Measurements from ENCODE around the gene SPG7. TPM values are rescaled to one million over a fixed set of nuclear protein-coding genes. Genes with fewer than 3 reads are reported as not detected.

SPG7 gene
- total RNA-seq, 1 donor: 83.3 TPM

GRCh38 chr16:89606006-89606405 is 97.8 kb downstream of the SPG7 start:
- no peaks in the 10 kb centered on the region for H3K27me3 ChIP-seq (ENCODE audit: insufficient read depth, low read length)
- H3K9me3 ChIP-seq (ENCODE audit: low read depth, low read length): no peaks in the 10 kb centered on the region
- no peak overlapping the region for H3K4me3 ChIP-seq (ENCODE audit: low read length)
- peaks cover 10% of the 10 kb centered on the region for H3K4me1 ChIP-seq (ENCODE audit: insufficient read depth, low read length)

Other genes starting within 250 kb of the SPG7 start
- gene ANKRD11, start 17.8 kb upstream of the SPG7 start, total RNA-seq: 110 TPM
- 5,060 TPM for gene RPL13, start 52.3 kb downstream of the SPG7 start, total RNA-seq
- 0.52 TPM for gene CPNE7, start 67.4 kb downstream of the SPG7 start, total RNA-seq
- gene DPEP1, start 105.2 kb downstream of the SPG7 start, total RNA-seq: not detected
- 33.5 TPM for gene CHMP1A, start 149.3 kb downstream of the SPG7 start, total RNA-seq
- 1.3 TPM for gene SPATA33, start 149.4 kb downstream of the SPG7 start, total RNA-seq
- 12.7 TPM for gene CDK10, start 178.3 kb downstream of the SPG7 start, total RNA-seq
- 10.6 TPM for gene SPATA2L, start 193.3 kb downstream of the SPG7 start, total RNA-seq
- 5.2 TPM for gene VPS9D1, start 212.5 kb downstream of the SPG7 start, total RNA-seq
- 48.9 TPM for gene ZNF276, start 213.1 kb downstream of the SPG7 start, total RNA-seq

All from mononuclear cell (primary cell).